Brain microvascular endothelial cell (primary cell): Measurements from ENCODE around the gene LIPM.

ENCODE experiments used
- DNase-seq: peaks from one replicate; pipeline ENCODE4 v3.0.0-alpha.2; 2020
- H3K27ac ChIP-seq: fragments of 250-450 bp; sonication (Bioruptor Pico); 2 replicates; pipeline ENCODE4 v1.5.1; 2020; ENCODE audit warnings: mild to moderate bottlenecking, moderate library complexity
- H3K27me3 ChIP-seq: fragments of 250-450 bp; sonication (Bioruptor Pico); replicated peaks from 2 replicates; pipeline ENCODE4 v1.5.1; 2020; ENCODE audit warnings: mild to moderate bottlenecking
- H3K36me3 ChIP-seq: fragments of 250-450 bp; sonication (Bioruptor Pico); replicated peaks from 2 replicates; pipeline ENCODE4 v1.5.1; 2020; ENCODE audit warnings: mild to moderate bottlenecking
- H3K4me3 ChIP-seq: 2 replicates; pipeline ENCODE4 v1.5.1; 2011; ENCODE audit warnings: low read depth, mild to moderate bottlenecking, control low read depth, low read length, moderate library complexity
- in situ Hi-C: cut with HindIII; loops from 2 replicates; pipeline ENCODE4 v1.10.0; 2017; ENCODE audit warnings: low sequenced_read_pairs, low pct_ligation_motif_present
- TF ChIP-seq, protein P1 (sequence below): IDR thresholded peaks from 2 replicates; pipeline ENCODE4 v1.5.1; 2011; ENCODE audit warnings: low read depth, mild to moderate bottlenecking, moderate library complexity, low read length, control low read depth, inconsistent platforms; ENCODE audit errors: missing control alignments

The LIPM gene, protein sequence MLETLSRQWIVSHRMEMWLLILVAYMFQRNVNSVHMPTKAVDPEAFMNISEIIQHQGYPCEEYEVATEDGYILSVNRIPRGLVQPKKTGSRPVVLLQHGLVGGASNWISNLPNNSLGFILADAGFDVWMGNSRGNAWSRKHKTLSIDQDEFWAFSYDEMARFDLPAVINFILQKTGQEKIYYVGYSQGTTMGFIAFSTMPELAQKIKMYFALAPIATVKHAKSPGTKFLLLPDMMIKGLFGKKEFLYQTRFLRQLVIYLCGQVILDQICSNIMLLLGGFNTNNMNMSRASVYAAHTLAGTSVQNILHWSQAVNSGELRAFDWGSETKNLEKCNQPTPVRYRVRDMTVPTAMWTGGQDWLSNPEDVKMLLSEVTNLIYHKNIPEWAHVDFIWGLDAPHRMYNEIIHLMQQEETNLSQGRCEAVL

DNA sequence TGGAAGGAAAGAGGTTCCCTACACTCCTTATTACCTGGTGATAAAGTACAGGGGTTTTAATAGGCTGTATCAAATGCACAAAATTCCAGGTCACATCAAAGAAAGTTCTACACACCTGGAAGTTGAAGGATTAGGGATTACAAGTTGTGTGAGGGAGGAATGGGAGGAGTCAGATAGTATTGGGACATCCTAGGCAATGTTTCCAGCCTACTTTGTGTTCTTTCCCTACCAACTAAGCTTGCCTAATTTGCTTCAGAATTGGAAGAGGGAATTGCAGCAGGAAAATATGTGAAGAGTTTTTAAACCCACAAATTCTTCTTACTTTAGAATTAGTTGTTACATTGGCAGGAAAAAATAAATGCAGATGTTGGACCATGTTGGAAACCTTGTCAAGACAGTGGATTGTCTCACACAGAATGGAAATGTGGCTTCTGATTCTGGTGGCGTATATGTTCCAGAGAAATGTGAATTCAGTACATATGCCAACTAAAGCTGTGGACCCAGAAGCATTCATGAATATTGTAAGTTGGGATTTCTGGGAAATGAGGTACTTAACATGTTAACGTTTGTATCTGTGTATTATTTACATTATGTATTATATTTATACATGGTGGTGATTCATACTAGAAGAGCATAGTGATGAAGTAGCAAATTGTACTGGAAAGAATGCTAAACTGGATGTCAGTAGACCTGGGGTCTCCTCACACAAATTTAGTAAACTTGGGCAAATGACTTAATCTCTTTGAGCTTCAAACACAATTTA lies at the start of gene LIPM:
Gene LIPM, plus strand, starts transcription at position 208 of the 763 bp plus-strand sequence. Its CDS starts 167 bp downstream, at position 375.
- no peak within 1 kb of the TSS for H3K4me3 ChIP-seq
- DNase-seq = no peak
- H3K27me3 ChIP-seq = no peaks in the 10 kb centered on the region
- H3K27ac ChIP-seq = no peak within 1 kb of the TSS
- TF ChIP-seq, protein P1, sequence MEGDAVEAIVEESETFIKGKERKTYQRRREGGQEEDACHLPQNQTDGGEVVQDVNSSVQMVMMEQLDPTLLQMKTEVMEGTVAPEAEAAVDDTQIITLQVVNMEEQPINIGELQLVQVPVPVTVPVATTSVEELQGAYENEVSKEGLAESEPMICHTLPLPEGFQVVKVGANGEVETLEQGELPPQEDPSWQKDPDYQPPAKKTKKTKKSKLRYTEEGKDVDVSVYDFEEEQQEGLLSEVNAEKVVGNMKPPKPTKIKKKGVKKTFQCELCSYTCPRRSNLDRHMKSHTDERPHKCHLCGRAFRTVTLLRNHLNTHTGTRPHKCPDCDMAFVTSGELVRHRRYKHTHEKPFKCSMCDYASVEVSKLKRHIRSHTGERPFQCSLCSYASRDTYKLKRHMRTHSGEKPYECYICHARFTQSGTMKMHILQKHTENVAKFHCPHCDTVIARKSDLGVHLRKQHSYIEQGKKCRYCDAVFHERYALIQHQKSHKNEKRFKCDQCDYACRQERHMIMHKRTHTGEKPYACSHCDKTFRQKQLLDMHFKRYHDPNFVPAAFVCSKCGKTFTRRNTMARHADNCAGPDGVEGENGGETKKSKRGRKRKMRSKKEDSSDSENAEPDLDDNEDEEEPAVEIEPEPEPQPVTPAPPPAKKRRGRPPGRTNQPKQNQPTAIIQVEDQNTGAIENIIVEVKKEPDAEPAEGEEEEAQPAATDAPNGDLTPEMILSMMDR = no peak
- in situ Hi-C loops = loop anchor here (25.0 kb wide), 1 partner anchor 115 kb away; no protein-coding TSS in a partner anchor
- H3K36me3 ChIP-seq = no peaks in the 10 kb centered on the region

DNA sequence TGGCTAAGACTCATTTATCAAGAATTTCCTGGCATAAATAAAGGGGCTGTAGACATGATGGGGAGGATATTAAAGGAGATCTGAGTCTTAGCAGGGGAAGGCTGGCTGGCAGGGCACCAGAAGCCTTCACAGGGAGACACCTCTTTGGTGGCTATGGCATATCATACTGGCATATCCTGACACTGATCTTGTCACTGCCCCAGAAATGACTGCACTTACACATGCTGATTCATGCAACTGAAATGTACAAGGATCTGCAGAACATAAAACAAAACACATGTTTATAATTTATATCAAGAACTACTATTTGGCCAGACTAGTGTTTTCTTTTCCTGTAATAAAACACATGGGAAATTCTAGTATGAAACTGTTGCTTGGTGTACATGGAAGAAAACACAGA lies 48.2 kb upstream of the LIPM start:
- in situ Hi-C loops = no loop called here
- DNase-seq = peak; percentile 53
- H3K27me3 ChIP-seq = no peaks in the 10 kb centered on the region
- no peaks in the 10 kb centered on the region for H3K36me3 ChIP-seq
- H3K27ac ChIP-seq = no peak overlapping the region
- TF ChIP-seq, protein P1 = no peak
- no peak overlapping the region for H3K4me3 ChIP-seq

DNA sequence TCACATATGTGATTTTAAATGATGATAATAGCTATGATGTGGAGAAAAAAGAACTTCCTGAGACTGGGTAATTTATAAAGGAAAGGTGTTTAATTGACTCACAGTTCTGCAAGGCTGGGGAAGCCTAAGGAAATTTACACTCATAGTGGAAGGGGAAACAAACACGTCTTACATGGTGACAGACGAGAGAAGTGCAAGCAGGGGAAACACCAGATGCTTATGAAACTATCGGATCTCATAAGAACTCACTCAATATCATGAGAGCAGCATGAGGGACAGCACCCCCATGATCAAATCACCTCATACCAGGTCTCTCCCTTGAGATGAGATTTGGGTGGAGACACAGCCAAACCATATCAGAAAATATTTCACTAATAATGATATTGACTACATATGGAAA lies 46.8 kb upstream of the LIPM start:
- in situ Hi-C loops = no loop called here

DNA sequence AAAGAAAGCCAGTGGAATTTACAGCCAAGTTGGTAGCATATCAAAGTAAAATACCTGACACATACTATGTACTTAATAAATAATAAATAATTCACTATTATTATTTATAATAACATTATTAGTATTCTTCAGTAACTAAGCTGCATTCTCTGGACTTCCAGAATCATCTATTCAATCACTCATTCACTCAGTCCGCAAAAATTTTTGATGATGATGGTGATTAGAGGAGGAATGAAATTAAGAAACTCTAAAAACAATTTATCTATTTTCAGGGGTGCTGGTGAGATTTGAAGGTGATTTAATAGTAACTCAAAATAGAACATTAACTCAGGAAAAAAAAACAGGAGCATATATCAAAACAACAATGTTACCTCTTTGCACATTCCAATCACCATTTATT lies 45.9 kb upstream of the LIPM start:
- H3K27me3 ChIP-seq = no peaks in the 10 kb centered on the region
- H3K27ac ChIP-seq = no peak overlapping the region
- H3K36me3 ChIP-seq = no peaks in the 10 kb centered on the region
- no peak overlapping the region for H3K4me3 ChIP-seq
- DNase-seq = no peak
- TF ChIP-seq, protein P1 = no peak
- in situ Hi-C loops = no loop called here

More for the DNA sequence above, 46.8 kb upstream of the LIPM start:
- Histone ChIP-seq H3K36me3 (no peaks in the 10 kb centered on the region), H3K27me3 (no peaks in the 10 kb centered on the region), H3K27ac (no peak overlapping the region), H3K4me3 (no peak overlapping the region)
- DNase-seq = no peak
- TF ChIP-seq, protein P1 = no peak

DNA sequence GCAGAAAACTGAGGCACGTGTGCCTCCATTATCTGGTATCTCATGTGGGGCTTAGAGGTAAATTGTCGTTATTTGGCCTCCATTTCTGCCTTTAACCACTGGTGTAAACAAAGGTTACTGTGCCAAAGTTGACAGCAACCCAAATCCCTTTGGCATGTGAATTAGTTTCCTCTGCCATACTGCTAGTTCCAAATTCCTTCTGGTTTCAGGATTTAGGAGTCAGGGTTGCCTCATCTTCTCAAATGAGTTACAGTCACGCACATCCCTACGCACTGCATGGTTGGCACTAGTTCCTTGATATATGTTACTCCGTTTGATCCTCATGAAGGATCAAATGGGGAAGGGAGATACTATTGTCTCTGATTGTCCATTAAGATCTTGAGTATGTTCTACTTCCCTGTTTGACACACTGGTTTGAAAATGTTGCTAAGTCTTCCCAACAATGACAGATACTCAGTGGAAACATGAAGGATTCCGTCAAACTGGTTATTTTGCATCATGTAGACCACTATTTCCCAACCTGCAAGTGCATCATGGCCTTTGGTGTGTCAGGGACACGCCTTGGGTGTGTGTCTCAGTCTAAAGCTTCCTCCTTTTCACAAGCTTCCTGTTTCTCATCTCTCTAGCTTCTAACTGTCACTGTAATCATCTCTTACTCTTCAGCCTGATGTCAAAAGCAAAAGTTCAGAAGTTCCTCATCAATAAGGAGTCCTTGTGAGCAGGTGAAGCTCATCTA lies 43.0 kb upstream of the LIPM start, which contains the start of gene LIPN:
Gene LIPN, plus strand, starts transcription at position 655 of the 736 bp plus-strand sequence. CDS start 1,386 bp downstream, outside the sequence.
- Histone ChIP-seq H3K27me3 (no peaks in the 10 kb centered on the region), H3K36me3 (no peaks in the 10 kb centered on the region), H3K4me3 (no peak within 1 kb of the TSS), H3K27ac (no peak within 1 kb of the TSS)
- TF ChIP-seq, protein P1 = no peak
- no peak for DNase-seq
- in situ Hi-C loops = no loop called here
